ENCODE data around the gene BARX1.

The BARX1 gene

DNA sequence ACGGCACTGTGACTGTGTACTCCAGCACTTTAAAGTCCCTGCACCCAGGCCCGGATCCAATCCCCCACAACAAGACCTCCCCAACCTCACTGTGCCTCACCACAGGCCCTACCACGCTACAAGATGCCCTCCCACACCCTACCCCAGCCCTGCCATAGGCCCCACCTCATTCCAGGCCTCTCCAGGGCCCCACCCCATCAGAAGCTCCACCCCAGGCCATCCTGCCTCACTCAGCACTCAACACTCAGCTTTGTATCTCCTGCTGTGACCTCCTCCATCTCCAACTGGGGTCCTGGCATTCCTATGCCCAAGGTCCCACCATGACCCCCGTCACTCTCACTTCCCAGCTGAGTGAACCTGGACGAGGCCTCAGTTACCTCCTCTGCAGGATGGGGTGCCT lies 38.8 kb downstream of the BARX1 start:
- DNase-seq, result no peak

DNA sequence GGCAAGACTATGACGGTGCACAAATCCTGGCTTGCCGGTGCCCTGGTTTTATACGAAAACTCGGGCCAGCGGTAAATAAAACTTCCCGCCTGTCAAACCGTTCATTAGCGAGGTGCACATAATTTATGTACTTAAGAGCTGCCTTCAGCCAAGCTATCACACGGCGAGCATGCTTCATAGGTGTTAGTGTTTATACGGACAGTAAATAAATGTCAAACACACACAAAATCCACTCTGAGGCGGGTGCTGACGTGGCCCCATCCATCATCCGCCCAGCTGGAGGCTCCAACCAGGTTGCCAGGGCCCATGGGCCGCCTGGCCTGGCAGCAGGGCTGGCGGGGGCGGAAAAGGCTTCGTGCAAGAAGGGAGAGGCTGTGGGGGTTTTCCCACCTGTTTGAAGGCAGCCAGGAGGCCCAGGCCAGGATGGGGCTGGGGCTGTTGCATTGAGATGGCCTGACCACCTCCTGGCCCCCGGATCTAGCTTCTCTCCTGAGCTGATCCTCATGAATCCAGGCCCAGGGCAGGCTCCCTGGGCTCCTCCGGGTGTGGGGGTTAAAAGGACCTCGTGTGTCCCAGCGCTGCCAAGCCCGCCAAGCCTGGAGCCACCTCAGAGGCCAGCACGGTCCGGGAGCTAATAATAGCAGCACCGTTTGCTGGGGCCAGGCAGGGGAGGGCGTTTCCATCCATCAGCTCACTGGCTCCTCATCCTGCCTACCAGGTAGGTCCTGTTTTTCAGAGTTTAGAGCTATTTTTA lies 43.2 kb downstream of the BARX1 start:
- peak; percentile 70 to 89 for DNase-seq

DNA sequence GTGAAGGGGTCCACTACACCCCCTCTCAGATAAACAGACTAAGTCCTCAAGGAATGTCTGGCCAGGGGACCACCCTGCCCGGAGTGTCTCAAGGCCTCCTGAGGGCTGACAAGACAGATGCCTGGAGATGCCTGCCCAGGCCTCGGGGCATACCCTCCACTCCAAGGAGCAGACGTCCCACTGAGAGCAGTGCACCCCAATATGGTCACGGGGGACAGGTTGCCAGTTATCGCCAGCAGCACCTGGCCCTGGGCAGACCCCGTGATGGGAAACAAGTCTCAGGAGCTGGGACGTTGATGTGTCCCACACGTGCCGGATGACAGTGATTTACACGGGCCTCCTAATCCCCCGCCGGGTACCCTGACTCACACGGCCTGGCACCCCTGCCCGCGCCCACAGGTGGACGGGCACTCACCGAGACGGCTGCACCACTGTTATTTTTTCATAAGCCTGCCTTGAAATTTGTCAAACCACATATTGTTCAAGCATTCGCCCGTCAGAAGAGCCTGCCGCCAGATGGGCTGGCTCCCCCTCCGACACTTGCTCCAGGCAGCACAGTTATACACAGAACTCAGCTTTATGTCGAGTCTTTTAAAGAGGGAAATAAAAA lies 43.9 kb downstream of the BARX1 start:
- DNase-seq, result no peak

DNA sequence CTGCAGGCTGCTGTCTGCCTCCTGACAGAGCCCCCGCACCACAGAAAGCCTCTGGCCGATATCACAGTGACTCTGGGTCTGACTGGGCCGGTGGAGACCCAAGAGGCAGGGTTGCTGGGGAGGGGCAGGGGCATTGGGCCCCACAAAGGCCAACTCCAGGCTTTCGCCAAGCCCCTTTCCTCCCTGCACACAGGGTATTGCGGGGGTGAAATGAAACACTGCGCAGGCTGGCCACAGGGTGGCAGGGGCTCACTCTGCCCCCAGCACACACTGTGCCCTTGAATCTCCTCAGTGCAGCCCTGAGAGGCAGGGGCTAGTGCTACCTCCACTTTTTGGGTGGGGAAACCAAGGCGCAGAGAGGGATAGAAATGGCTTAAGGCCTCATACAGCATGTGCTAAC lies 44.6 kb downstream of the BARX1 start:
- DNase-seq, result no peak

DNA sequence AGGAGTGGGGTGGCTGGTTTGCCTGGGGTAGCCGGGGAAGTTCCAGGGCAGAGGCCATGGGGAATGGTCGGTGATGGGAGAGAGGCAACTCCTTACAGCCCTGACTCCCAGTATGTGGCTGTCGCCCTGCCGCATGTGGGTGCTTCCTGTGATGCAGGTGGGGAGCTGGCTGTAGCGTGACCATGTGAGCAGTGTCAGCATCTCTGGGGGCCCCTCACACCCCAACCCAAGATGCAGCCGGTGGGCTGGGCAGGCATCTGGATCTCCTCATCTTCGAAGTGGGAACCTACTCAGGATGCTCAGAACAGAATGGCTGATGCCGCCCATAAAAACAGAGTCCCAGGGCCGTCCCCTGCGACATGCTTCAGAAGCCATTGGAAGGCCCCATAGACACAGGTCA lies 45.0 kb downstream of the BARX1 start:
- DNase-seq, result no peak

DNA sequence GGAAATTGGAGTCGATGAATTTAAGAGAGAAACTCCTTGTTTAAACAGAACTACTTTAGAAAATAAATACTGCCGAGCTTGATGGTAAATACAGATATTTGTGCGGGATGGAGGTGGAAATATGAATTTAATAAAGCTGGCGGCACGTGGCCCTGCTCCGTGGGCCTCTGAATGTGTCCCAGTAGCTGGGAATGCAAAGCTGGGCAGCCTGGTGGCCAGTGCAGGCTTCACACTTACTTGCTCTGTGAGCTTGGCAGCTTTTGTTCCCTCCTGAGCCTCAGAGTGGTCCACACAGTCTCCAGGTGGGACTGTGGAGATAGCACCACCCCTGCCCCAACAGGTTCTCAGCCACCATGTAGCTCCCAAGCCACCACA lies 45.9 kb downstream of the BARX1 start:
- peak in 1 of 2 experiments; percentile 57 for DNase-seq

DNA sequence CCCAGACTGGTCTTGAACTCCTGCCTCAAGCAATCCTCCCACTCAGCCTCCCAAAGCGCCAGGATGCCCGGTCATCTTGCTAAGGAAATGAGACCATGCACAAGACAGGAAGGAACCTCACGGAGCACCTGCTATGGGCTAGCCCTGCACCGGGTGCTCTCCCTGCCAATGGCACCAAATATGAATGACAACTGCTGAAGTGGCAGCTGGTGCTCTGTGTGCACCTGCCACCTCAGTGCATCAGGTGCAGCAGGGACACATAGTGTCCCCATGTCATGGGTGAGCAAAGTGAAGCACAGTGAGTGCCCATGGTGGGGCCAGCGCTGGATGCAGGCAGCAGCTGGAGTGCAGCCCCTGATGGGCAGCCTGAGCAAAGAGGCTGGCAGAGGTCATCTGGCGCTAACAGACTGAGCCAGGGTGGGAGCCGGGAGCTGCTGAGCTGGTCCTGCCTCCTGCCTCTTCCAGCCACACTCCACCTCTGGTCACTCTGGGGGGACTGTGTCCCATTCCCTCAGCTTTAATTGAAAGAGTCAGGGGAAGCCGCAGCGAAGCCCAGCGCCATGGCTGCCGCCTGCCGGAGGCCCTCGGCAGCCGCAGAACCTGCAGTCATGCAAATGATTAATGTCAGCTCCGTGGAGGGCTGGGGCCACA lies 46.4 kb downstream of the BARX1 start:
- peak; percentile 57 to 85 for DNase-seq

DNA sequence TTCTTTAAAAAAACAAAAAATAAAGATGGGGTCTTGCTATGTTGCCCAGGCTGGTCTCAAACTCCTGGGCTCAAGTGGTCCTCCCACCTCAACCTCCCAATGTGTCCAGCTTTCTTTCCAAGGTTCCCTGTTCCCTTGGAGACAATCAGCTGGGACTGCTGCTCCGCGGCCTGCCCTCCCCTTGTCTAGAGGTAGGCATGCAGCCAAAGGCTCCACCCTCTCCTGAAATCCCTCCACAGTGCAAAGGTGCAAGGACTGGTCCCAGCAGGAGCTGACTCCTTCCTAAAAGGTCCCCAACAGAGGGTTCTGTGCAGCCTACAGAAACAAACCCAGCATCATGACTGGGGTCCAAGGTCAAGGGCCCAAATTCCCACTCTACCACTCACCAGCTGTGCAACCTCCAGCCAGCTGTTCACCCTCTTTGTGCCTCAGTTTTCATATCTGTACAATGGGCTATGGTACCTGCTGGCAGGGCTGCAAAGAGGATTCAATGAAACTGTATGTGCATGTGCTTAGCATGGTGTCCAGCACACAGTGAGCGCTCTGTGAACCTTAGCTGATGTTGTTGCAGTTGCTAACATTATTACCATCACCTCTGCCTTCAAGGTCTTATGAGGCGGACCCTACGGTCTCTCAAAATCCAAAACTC lies 47.5 kb downstream of the BARX1 start:
- DNase-seq, result no peak

DNA sequence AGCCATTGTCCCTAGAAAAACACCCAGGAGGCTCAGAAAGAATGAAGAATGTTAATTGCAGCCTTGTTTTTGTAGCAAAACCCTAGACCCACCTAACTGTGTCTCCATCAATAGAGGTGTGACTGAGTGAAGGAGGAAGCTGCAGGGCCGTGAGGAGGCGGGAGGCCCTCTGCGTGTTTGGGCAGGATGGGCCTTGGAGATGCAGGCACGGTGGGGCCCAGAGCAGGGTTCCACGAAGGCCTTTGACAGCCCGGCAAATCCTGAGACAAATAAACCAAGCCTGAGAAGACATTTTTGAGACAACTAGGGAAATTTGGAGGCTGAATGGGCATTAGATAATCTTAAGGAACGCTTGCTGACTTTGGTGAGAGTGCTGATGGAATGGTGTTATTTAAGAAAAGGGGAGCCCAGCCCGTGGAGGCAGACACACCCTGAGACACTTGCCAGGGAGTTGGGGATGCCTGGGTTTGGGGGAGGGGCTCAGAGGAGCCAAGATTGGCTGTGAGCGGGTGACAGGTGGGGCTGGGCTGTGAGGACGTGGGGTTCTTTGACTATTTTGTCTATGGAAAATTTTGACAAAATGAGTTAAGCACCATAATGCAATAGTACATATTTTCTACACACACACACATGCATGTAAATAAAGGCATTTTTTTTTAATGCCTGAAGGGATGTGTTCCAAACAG lies 48.8 kb downstream of the BARX1 start:
- no peak for DNase-seq

DNA sequence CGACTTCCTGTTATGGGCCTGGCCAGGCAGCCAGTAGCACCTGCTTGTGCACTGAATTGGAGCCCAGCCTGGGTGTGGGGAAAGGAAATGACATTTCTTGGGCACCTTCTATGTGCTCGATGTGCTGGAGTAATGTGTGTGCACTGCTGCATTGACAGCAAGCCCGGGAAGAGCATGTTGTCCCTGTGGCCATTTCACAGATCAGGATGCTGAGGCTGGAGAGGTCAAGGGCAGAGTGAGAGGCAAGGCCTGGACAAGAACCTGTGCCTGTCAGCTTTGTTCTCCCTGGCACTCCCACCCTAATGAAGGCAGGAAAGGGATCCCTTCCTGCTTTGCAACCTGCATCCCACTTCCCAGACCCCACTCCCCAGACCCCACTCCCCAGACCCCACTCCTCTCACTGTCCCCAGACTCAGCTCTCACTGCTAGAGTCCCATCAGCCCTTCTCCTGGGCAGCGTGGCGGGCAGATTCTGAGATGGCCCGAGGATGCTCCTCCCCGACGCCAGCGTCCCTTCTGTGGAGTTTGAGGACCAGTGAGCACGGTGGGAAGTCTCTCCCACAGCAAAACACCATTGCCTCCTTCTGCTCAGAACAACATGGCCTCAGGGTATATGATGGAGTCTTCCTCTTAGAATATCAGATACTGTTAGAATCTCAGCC lies 49.6 kb downstream of the BARX1 start:
- no peak for DNase-seq

DNA sequence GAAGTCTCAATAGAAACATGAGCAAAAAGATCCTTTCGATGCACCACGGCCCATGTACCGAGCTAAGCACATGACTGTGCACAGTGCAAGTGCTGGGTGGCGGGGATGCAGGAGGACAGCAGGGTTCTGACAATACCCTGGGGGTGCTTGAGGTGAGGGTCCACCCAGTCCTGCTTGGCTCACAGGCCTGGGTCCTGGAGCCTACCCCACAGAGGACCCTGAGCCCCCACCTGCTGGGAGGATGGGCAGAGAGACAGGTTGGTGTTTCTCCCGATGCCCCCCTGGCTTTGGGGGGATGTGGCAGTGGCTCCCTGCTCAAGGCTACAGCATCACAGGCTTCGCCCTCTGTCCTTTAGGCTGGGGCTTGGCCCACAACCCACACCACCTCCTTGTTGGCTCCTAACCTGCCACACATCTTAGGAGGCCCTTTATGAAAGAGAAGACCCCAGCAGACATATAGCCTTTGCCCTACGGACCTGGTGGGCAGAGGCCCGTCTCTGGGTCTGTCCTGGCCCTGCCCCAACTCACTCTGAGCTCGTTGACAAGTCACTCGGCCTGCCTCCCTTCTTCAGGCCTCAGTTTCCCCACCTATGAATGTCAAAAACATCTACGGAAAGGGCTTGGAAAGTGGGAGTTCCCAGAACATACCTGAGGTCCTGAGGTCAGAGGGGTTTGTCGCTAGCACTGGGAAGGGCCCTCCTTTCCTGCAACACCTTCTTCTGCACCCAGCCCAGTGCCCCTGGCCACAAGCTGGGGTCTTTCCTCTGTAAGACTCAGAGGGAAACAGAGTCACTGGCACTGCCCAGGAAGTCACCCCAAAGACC lies 50.3 kb downstream of the BARX1 start:
- no peak for DNase-seq

DNA sequence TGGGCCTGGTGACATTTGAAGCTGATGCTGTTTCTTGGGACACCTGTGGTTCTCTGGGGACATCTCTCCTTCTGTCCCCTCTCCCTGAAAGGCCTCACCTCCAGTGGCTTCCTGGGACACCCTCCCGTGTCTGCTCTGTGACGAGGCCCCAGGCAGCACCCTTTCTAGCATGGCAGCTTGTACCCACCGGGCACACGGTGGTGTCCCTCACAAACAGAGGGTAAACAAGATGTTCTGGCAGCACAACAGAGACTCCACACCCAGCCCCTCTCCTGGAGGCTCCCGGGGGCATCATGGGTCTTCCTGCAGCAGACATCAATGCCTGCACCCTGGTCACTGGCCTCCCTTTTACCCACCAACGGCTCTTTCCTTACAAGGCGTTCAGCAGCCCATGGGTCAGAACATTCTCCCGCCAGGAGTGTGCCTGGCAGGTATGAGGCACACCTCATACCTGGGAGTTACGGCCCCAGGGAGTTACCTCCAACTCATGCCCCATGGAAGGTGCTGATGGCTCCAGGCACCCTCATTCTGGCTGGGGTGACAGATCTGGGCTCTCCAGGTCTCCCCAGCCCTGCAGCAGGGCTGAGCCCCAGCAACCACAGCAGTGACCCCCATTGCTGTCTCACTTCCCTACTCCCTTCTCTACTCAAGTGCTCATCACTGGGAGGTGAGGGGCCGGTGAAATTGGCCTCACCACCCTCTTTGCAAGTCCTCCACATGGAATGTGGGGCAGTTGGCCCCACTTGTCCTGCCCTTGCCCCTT lies 51.1 kb downstream of the BARX1 start:
- DNase-seq, result no peak

DNA sequence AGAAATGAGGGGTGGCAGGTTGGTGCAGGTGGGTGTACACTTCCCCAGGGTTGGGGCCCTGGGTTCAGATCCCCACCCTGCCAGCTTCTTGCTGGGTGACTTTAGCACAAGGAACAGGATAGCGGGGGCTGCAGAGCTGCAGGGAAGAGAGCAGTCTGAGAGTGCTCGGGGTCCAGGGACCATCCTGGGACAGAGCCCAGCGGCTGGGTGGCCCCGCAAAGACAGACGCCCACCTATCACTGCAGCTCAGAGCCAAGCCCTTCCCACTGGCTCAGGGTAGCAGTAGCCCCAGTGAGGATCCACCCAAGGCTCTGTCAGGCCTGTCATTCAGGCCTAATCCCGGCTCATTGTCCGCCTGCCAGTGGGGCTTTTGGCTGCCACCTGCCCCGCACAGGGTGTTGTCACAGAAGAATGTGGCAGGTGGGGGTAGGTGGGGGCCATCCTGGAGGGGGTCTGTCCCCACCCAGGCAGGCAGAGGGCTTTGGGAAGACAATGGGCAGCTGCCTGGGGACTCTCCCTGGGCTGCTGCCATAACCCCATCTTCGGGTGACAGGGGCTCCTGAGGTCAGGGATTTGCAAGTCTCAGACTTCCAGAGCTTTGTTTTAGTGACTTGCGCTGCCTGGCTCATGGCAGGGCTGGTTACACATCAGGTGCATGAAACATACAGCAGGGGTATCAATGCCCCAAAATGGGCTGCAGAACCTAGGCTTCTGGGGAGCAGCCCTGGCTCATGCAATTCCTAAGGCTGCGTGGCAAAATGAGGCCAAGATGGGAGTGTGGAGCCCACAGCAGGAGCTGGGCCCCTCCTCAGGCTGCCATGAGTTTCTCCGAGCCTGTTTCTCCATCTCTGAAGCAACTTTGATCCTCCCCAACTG lies 52.1 kb downstream of the BARX1 start:
- DNase-seq, result no peak

DNA sequence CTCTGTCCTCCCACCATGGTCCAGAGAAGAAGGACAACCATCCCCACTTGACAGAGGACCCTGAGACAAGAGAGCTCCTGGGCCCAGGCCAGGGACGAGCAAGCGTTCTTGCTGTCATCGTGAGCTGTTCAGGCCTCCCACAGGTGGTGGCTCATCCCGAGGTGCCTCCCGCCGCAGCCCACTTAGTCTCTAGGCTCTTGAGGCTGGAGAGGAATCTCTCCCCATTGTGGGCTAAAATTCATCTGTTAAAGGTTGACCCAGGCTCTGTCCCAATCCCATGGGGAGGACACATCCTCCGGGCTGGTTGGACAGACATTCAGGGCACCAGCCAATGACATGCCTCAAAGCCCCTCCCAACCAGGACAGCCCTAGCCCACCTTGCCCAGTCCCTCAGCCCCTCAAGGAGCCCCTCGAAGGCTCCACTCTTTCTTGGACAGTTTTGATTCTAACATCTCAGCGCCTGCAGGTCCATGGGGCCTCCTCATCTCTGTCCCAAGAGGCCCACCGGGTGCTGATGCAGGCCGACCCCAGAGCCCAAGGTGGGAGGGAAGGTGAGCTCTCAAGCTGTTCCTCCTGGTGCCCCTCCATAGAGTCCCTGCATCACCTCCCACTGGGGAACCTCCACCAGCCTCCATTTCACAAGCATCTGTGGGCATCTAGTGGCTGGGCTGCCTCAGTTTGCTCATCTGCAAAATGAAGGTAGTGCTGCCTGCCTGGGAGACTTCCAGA lies 52.9 kb downstream of the BARX1 start:
- DNase-seq, result no peak
